ENCODE measurements around the gene SCO2.

The SCO2 gene

DNA sequence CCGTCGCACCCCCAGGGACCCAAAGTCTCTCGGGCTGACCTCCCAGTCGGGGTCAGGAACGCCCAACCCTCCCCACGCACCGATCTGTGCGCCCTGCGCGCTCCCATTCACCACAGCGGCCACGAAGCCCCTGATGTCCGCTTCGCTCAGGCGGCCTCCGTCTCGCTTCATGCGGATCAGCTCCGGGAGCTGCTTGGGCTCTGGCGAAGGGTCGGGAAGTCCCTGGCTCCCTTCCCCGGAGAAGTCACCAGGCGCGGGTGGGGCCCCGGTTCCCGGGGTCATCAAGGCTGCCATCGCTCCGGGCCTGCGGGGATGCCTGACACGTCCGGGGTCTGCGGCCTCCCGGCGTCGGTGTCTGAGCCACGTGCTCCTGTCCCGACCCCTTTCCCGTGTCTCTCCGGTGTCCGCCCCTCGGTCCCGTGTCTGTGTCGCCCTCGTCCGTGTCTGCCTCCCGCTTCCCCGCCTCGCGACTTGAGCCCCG is 4.1 kb upstream of the SCO2 start:
- Histone ChIP-seq H2AFZ (ENCODE audit: low read depth, low read length) (no peak overlapping the region), H3K4me3 (ENCODE audit: low read depth in 1 of 2, low read length in 2 of 2) (no peak overlapping the region), H3K9ac (ENCODE audit: low read depth, low read length) (no peak overlapping the region), H3K9me3 (ENCODE audit: insufficient read depth, low read length, severe bottlenecking) (no peaks in the 10 kb centered on the region), H3K4me2 (ENCODE audit: insufficient read depth, low read length) (no peak overlapping the region), H4K20me1 (ENCODE audit: insufficient read depth, low read length) (peaks cover 10% of the 10 kb centered on the region), H3K36me3 (ENCODE audit: insufficient read depth, low read length) (peaks cover 2% of the 10 kb centered on the region), H3K27me3 (ENCODE audit: insufficient read depth, low read length, poor library complexity) (no peaks in the 10 kb centered on the region), H3K4me1 (ENCODE audit: insufficient read depth, low read length) (peaks cover 20% of the 10 kb centered on the region), H3K79me2 (ENCODE audit: insufficient read depth, low read length) (peaks cover 20% of the 10 kb centered on the region), H3K27ac (ENCODE audit: low read length) (no peak overlapping the region)
- DNase-seq, result no peak
- ATAC-seq (ENCODE audit: insufficient read depth, low read depth), result no peak
- TF ChIP-seq, protein P1, sequence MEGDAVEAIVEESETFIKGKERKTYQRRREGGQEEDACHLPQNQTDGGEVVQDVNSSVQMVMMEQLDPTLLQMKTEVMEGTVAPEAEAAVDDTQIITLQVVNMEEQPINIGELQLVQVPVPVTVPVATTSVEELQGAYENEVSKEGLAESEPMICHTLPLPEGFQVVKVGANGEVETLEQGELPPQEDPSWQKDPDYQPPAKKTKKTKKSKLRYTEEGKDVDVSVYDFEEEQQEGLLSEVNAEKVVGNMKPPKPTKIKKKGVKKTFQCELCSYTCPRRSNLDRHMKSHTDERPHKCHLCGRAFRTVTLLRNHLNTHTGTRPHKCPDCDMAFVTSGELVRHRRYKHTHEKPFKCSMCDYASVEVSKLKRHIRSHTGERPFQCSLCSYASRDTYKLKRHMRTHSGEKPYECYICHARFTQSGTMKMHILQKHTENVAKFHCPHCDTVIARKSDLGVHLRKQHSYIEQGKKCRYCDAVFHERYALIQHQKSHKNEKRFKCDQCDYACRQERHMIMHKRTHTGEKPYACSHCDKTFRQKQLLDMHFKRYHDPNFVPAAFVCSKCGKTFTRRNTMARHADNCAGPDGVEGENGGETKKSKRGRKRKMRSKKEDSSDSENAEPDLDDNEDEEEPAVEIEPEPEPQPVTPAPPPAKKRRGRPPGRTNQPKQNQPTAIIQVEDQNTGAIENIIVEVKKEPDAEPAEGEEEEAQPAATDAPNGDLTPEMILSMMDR (IDR thresholded peaks at IDR 0.05; ENCODE audit: borderline replicate concordance, extremely low read depth, low read length, poor library complexity, severe bottlenecking), result no peak
- no peak for TF ChIP-seq EZH2 (IDR thresholded peaks at IDR 0.05; ENCODE audit: borderline replicate concordance, low read depth, low read length, severe bottlenecking)

DNA sequence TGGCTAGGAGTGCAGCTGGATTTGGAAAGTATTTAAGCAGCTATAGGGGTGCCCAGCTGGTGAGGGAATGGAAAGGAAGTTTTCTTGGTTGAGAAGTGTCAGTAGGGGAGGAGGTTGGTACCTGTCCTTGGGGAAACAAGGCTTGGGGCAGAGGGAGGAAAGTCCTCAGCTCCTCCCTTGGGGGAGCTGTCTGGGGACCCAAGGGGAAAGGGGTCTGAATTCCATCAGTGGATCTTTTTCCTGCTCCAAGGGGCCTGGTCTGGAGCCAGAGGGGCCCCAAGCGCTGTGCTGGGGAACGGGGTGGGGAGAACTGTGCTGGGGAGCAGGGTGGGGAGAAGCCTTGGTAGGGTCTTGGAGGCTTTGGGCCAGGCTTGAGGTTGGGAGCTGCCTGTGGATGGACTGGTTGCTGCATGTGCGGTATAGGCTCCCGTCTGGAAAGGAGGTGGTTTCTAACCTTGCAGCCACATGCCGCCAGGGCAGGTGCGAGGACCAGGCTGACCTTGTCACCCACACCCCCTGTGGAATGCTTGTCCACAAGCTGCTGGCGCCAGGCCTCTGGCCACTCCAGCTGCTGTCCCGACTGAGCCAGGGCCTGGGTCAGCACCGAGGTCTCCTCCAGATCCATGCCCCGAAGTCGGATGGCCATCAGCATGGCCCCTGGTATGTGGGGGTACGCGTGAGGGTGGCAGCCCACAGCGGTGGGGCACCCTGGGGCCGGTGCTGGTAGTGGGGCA is 3.5 kb upstream of the SCO2 start:
- Histone ChIP-seq H3K9me3 (ENCODE audit: insufficient read depth, low read length, severe bottlenecking) (no peaks in the 10 kb centered on the region), H3K4me2 (ENCODE audit: insufficient read depth, low read length) (no peak overlapping the region), H3K27ac (ENCODE audit: low read length) (no peak overlapping the region), H3K36me3 (ENCODE audit: insufficient read depth, low read length) (peaks cover 8% of the 10 kb centered on the region), H3K9ac (ENCODE audit: low read depth, low read length) (no peak overlapping the region), H4K20me1 (ENCODE audit: insufficient read depth, low read length) (peaks cover 16% of the 10 kb centered on the region), H3K27me3 (ENCODE audit: insufficient read depth, low read length, poor library complexity) (no peaks in the 10 kb centered on the region), H3K79me2 (ENCODE audit: insufficient read depth, low read length) (peaks cover 26% of the 10 kb centered on the region), H3K4me1 (ENCODE audit: insufficient read depth, low read length) (peaks cover 26% of the 10 kb centered on the region), H2AFZ (ENCODE audit: low read depth, low read length) (no peak overlapping the region), H3K4me3 (ENCODE audit: low read depth in 1 of 2, low read length in 2 of 2) (no peak overlapping the region)
- DNase-seq, result no peak
- TF ChIP-seq, protein P1 (IDR thresholded peaks at IDR 0.05; ENCODE audit: borderline replicate concordance, extremely low read depth, low read length, poor library complexity, severe bottlenecking), result no peak
- no peak for TF ChIP-seq EZH2 (IDR thresholded peaks at IDR 0.05; ENCODE audit: borderline replicate concordance, low read depth, low read length, severe bottlenecking)
- no peak for ATAC-seq (ENCODE audit: insufficient read depth, low read depth)

DNA sequence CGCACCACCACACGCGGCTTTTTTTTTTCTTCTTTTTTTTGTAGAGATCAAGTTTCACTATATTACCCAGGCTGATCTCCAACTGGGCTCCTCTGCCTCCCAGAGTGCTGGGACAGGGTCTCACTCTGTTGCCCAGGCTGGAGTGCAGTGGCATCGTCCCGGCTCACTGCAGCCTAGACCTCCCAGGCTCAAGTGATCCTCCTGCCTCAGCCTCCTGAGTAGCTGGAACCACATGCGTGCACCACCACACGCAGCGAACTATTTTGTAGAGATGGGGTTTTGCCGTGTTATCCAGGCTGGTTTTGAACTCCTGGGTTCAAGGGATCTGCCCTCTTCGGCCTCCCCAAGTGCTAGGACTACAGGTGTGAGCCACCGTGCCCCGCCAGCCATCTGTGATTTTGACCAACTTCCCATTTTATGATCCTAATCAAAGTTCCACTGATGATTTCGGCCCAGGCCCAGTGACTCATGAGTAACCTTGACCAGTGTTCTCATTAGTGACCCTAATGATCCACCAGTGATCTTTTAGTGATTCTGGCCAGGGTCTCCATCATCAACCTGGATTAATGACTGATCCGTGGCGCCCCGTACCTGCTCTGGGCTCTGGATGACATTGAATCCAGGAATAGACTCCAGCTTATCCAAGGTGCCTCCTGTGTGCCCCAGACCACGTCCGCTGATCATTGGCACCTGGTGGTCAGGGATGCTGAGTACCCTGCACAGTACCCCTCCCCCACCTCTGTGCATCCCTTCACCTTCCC is 2.7 kb upstream of the SCO2 start:
- H3K4me1 ChIP-seq (ENCODE audit: insufficient read depth, low read length), result peaks cover 33% of the 10 kb centered on the region
- no peaks in the 10 kb centered on the region for H3K27me3 ChIP-seq (ENCODE audit: insufficient read depth, low read length, poor library complexity)
- no peak overlapping the region for H3K27ac ChIP-seq (ENCODE audit: low read length)
- no peak overlapping the region for H3K4me3 ChIP-seq (ENCODE audit: low read depth in 1 of 2, low read length in 2 of 2)
- H3K9me3 ChIP-seq (ENCODE audit: insufficient read depth, low read length, severe bottlenecking), result no peaks in the 10 kb centered on the region
- no peak overlapping the region for H3K9ac ChIP-seq (ENCODE audit: low read depth, low read length)
- DNase-seq (no peak), ATAC-seq (ENCODE audit: insufficient read depth, low read depth) (no peak)
- no peak overlapping the region for H2AFZ ChIP-seq (ENCODE audit: low read depth, low read length)
- H3K79me2 ChIP-seq (ENCODE audit: insufficient read depth, low read length), result peaks cover 34% of the 10 kb centered on the region
- H3K4me2 ChIP-seq (ENCODE audit: insufficient read depth, low read length), result no peak overlapping the region
- H4K20me1 ChIP-seq (ENCODE audit: insufficient read depth, low read length), result peaks cover 23% of the 10 kb centered on the region
- no peak for TF ChIP-seq EZH2 (IDR thresholded peaks at IDR 0.05; ENCODE audit: borderline replicate concordance, low read depth, low read length, severe bottlenecking)
- TF ChIP-seq, protein P1 (IDR thresholded peaks at IDR 0.05; ENCODE audit: borderline replicate concordance, extremely low read depth, low read length, poor library complexity, severe bottlenecking), result no peak
- peaks cover 15% of the 10 kb centered on the region for H3K36me3 ChIP-seq (ENCODE audit: insufficient read depth, low read length)

Data from DND-41 (cell line).